ENCODE measurements around the gene CD151.

GRCh38 chr11:821512-822371, 11.0 kb upstream of the CD151 start:
- TF ChIP-seq CTCF (IDR thresholded peaks at IDR 0.05; ENCODE audit: low read depth, low read length, missing input control) (no peak), ATF3 (IDR thresholded peaks at IDR 0.05) (no peak), YY1 (IDR thresholded peaks at IDR 0.05) (no peak), ZBTB33 (IDR thresholded peaks at IDR 0.05) (no peak), TAF1 (conservative IDR thresholded peaks at IDR 0.05) (no peak), RAD21 (IDR thresholded peaks at IDR 0.05) (no peak), SP1 (IDR thresholded peaks at IDR 0.05) (peak; percentile 53), REST (IDR thresholded peaks at IDR 0.05) (no peak), MAX (IDR thresholded peaks at IDR 0.05) (no peak), HNF4G (IDR thresholded peaks at IDR 0.05) (no peak), JUND (IDR thresholded peaks at IDR 0.05) (no peak), EGR1 (IDR thresholded peaks at IDR 0.05; ENCODE audit: low read depth in 2 of 2) (no peak)

All from liver (tissue), 3 donors.